GM12891 (cell line): Measurements from ENCODE around the gene SMARCAL1.

Experiments used
- POLR2AphosphoS5 ChIP-seq: IDR thresholded peaks from 2 replicates; pipeline ENCODE4 v1.6.1; 2011; ENCODE audit warnings: low read depth, low read length, control low read depth
- TAF1 ChIP-seq: IDR thresholded peaks from 2 replicates; pipeline ENCODE4 v1.6.1; 2011; ENCODE audit warnings: low read depth, low read length, control low read depth

DNA sequence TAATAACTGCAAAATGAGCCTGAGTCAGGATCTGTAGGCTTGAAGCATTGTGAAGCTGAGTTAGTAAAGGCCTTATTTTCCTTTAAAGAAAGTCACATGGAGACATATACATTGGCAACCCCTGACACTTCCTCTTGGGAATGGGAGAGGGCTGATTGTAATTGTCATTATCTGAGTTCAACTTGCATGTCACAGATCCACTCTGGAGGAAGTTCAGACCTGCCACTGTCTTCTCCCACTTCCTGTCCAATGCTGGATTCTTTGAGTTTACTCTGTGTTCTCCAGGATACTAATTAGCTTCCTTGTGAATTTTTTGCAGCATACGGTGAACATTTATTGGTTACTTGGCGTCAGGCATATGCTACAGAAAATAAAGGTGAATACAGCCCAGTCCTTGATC lies 34.1 kb downstream of the SMARCAL1 start:
- TF ChIP-seq POLR2AphosphoS5 (no peak), TAF1 (no peak)
